NCI-H2107 (cell line): ENCODE results near the gene HS2ST1.
"Not testable (repeated sequence)": the region's sequence is repeated elsewhere in the genome, so short reads cannot be mapped to it uniquely, and the experiment has no call there.

Experiments used
- DNase-seq: peaks from one replicate; lab custom pipeline; 2025; lab: John Stamatoyannopoulos, UW

HS2ST1 gene

GRCh38 chr1:87023326-87023725, 108.9 kb downstream of the HS2ST1 start:
- DNase-seq: no peak

GRCh38 chr1:87024936-87025540, 110.6 kb downstream of the HS2ST1 start:
- DNase-seq: no peak

GRCh38 chr1:87027561-87027960, 113.1 kb downstream of the HS2ST1 start:
- not testable (repeated sequence) for DNase-seq

GRCh38 chr1:87028576-87028975, 114.1 kb downstream of the HS2ST1 start:
- no peak for DNase-seq

- no peak for DNase-seq
Observed at GRCh38 chr1:87030740-87031690, 116.6 kb downstream of the HS2ST1 start.

- no peak for DNase-seq
Observed at GRCh38 chr1:87034351-87034750, 119.9 kb downstream of the HS2ST1 start.

- no peak for DNase-seq
Observed at GRCh38 chr1:87039096-87039495, 124.7 kb downstream of the HS2ST1 start.

GRCh38 chr1:87042111-87042811, 127.8 kb downstream of the HS2ST1 start:
- DNase-seq: no peak

GRCh38 chr1:87044424-87044823, 130.0 kb downstream of the HS2ST1 start:
- DNase-seq: no peak

GRCh38 chr1:87044840-87045239, 130.4 kb downstream of the HS2ST1 start:
- DNase-seq: no peak

- no peak for DNase-seq
Observed at GRCh38 chr1:87045761-87046304, 131.4 kb downstream of the HS2ST1 start.

- no peak for DNase-seq
Observed at GRCh38 chr1:87046951-87047350, 132.5 kb downstream of the HS2ST1 start.

- no peak for DNase-seq
Observed at GRCh38 chr1:87048237-87048636, 133.8 kb downstream of the HS2ST1 start.

- no peak for DNase-seq
Observed at GRCh38 chr1:87051965-87052364, 137.5 kb downstream of the HS2ST1 start.

GRCh38 chr1:87052400-87052799, 138.0 kb downstream of the HS2ST1 start:
- DNase-seq: no peak

- DNase-seq: no peak
Observed at GRCh38 chr1:87052961-87053360, 138.5 kb downstream of the HS2ST1 start.

GRCh38 chr1:87053446-87053845, 139.0 kb downstream of the HS2ST1 start:
- no peak for DNase-seq

GRCh38 chr1:87056974-87057373, 142.5 kb downstream of the HS2ST1 start:
- DNase-seq: no peak

- no peak for DNase-seq
Observed at GRCh38 chr1:87058343-87058649, 143.9 kb downstream of the HS2ST1 start.

GRCh38 chr1:87061742-87062156, 147.3 kb downstream of the HS2ST1 start:
- no peak for DNase-seq

GRCh38 chr1:87062687-87063086, 148.3 kb downstream of the HS2ST1 start:
- DNase-seq: no peak

GRCh38 chr1:87064309-87064708, 149.9 kb downstream of the HS2ST1 start:
- no peak for DNase-seq

GRCh38 chr1:87064986-87065385, 150.6 kb downstream of the HS2ST1 start:
- no peak for DNase-seq
